ENCODE measurements around the gene KRT74. TPM values are rescaled to one million over a fixed set of nuclear protein-coding genes. Genes with fewer than 3 reads are reported as not detected.

Gene KRT74
- total RNA-seq, 1 experiment from 2014 or later: not detected

DNA sequence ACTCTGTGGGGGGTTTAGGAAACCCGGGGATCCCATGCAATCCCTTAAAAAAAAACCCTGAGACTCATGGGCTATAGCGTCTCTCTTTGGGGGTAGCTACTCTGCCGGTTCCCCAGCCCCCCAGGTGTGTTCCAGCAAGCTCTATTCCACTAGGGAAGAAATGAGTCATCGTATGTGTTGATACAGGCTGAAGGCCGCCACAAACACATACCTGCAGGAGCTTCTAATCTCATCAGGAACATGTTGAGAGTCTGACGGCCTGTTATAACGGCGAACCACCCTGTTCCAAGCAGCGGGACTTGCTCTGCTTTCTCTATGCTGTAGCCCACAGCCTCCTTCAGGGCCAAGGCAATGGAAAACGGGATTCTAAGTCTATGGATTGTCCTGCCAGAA, 52.5 kb downstream of the KRT74 start:
- no peak overlapping the region for H3K4me3 ChIP-seq (ENCODE audit: low read depth in 2 of 2, low read length in 2 of 2)
- ChIA-PET POLR2A (no interaction called here), CTCF (no interaction called here)
- peaks cover 8% of the 10 kb centered on the region; the same call in 1 of the 2 replicates for H3K4me1 ChIP-seq (ENCODE audit: control insufficient read depth, insufficient read depth, low read length)
- TF ChIP-seq, protein P1, sequence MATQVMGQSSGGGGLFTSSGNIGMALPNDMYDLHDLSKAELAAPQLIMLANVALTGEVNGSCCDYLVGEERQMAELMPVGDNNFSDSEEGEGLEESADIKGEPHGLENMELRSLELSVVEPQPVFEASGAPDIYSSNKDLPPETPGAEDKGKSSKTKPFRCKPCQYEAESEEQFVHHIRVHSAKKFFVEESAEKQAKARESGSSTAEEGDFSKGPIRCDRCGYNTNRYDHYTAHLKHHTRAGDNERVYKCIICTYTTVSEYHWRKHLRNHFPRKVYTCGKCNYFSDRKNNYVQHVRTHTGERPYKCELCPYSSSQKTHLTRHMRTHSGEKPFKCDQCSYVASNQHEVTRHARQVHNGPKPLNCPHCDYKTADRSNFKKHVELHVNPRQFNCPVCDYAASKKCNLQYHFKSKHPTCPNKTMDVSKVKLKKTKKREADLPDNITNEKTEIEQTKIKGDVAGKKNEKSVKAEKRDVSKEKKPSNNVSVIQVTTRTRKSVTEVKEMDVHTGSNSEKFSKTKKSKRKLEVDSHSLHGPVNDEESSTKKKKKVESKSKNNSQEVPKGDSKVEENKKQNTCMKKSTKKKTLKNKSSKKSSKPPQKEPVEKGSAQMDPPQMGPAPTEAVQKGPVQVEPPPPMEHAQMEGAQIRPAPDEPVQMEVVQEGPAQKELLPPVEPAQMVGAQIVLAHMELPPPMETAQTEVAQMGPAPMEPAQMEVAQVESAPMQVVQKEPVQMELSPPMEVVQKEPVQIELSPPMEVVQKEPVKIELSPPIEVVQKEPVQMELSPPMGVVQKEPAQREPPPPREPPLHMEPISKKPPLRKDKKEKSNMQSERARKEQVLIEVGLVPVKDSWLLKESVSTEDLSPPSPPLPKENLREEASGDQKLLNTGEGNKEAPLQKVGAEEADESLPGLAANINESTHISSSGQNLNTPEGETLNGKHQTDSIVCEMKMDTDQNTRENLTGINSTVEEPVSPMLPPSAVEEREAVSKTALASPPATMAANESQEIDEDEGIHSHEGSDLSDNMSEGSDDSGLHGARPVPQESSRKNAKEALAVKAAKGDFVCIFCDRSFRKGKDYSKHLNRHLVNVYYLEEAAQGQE (IDR thresholded peaks at IDR 0.05; ENCODE audit: insufficient read depth in 1 of 2, low read depth in 2 of 2, low read length in 1 of 2): no peak
- no peak for TF ChIP-seq TCF7L2 (IDR thresholded peaks at IDR 0.05; ENCODE audit: low read depth, low read length)
- TF ChIP-seq SIN3A (IDR thresholded peaks at IDR 0.05; ENCODE audit: borderline replicate concordance, insufficient read depth, low read depth, low read length): no peak
- TF ChIP-seq POLR2AphosphoS5 (IDR thresholded peaks at IDR 0.05; ENCODE audit: low read depth, low read length): no peak
- TF ChIP-seq, protein P2, sequence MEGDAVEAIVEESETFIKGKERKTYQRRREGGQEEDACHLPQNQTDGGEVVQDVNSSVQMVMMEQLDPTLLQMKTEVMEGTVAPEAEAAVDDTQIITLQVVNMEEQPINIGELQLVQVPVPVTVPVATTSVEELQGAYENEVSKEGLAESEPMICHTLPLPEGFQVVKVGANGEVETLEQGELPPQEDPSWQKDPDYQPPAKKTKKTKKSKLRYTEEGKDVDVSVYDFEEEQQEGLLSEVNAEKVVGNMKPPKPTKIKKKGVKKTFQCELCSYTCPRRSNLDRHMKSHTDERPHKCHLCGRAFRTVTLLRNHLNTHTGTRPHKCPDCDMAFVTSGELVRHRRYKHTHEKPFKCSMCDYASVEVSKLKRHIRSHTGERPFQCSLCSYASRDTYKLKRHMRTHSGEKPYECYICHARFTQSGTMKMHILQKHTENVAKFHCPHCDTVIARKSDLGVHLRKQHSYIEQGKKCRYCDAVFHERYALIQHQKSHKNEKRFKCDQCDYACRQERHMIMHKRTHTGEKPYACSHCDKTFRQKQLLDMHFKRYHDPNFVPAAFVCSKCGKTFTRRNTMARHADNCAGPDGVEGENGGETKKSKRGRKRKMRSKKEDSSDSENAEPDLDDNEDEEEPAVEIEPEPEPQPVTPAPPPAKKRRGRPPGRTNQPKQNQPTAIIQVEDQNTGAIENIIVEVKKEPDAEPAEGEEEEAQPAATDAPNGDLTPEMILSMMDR (IDR thresholded peaks at IDR 0.05): no peak
- H3K36me3 ChIP-seq (ENCODE audit: control insufficient read depth, insufficient read depth, low read length): no peaks in the 10 kb centered on the region
- ATAC-seq (peak; percentile 40), DNase-seq (ENCODE audit: low read depth, low spot score) (no peak)
- H3K27ac ChIP-seq (ENCODE audit: low read length): no peak overlapping the region
- BruUV-seq (replicated peaks): no TSS peak
- H3K27me3 ChIP-seq (ENCODE audit: control insufficient read depth, insufficient read depth, low read length): no peaks in the 10 kb centered on the region
- in situ Hi-C loops (cut with HindIII; ENCODE audit: low pct_unique_long_range_greater_than_20kb, low sequenced_read_pairs) (no loop called here), intact Hi-C loops (cut with micrococcal nuclease; ENCODE audit: unreplicated experiment) (no loop called here)
- no peaks in the 10 kb centered on the region for H3K9me3 ChIP-seq (ENCODE audit: control insufficient read depth, insufficient read depth, low read depth, low read length)

DNA sequence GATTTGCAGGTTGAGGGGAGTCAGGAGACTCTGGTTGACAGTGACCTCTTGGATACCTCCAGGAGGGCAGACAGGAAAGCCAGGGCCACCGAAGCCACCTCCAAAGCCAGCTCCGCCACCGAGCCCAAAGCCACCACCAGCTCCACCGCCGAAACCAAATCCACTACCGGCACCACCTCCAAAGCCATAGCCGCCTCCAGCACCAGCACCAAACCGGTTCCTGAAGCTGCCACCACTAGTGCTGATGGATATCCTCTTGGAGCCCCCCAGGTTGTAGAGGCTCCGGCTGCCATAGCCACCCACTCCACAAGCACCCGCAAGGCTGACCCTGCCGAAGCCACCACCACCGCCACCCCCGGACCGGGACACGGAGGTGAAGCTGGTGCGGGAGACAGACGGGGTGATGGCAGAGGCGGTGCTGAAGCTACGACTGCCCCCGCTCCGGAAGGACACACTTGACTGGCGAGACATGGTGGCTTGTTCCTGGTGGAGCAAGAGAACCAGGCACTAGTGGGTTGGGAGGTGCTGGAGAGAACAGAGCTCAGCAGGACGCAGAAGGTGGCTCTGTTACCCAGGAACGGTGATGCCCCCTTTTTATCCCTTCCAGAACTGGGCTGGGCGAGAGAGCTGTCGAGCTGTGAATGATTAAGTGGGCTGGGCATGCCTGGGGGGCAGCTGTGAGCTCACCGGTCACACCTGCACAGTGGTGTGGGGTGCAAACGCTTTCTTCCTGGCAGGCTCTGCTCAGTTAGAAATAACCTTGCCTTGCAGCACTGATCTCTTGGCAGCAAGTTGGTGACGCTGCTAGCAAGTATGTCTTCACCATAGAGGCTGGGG, 53.6 kb downstream of the KRT74 start, which contains the start of gene KRT5:
Gene KRT5 (minus strand): TSS at position 569 of the 837 bp plus-strand sequence. CDS start 98 bp downstream, at position 471.
- ATAC-seq (no peak), DNase-seq (ENCODE audit: low read depth, low spot score) (no peak)
- peaks cover 8% of the 10 kb centered on the region; the same call in 1 of the 2 replicates for H3K4me1 ChIP-seq (ENCODE audit: control insufficient read depth, insufficient read depth, low read length)
- H3K27me3 ChIP-seq (ENCODE audit: control insufficient read depth, insufficient read depth, low read length): no peaks in the 10 kb centered on the region
- in situ Hi-C loops (cut with HindIII; ENCODE audit: low pct_unique_long_range_greater_than_20kb, low sequenced_read_pairs): no loop called here
- CTCF ChIA-PET: no interaction called here
- intact Hi-C loops (cut with micrococcal nuclease; ENCODE audit: unreplicated experiment): no loop called here
- H3K4me3 ChIP-seq (ENCODE audit: low read depth in 2 of 2, low read length in 2 of 2): no peak within 1 kb of the TSS
- TF ChIP-seq TCF7L2 (IDR thresholded peaks at IDR 0.05; ENCODE audit: low read depth, low read length): no peak
- TF ChIP-seq POLR2AphosphoS5 (IDR thresholded peaks at IDR 0.05; ENCODE audit: low read depth, low read length): no peak
- TF ChIP-seq SIN3A (IDR thresholded peaks at IDR 0.05; ENCODE audit: borderline replicate concordance, insufficient read depth, low read depth, low read length): no peak
- TF ChIP-seq, protein P2 (IDR thresholded peaks at IDR 0.05): no peak
- no peaks in the 10 kb centered on the region for H3K36me3 ChIP-seq (ENCODE audit: control insufficient read depth, insufficient read depth, low read length)
- POLR2A ChIA-PET: no interaction called here
- no peaks in the 10 kb centered on the region for H3K9me3 ChIP-seq (ENCODE audit: control insufficient read depth, insufficient read depth, low read depth, low read length)
- H3K27ac ChIP-seq (ENCODE audit: low read length): no peak within 1 kb of the TSS
- no TSS peak for BruUV-seq (replicated peaks)
